HCT116 (cell line): ENCODE data around the gene AJUBA. TPM values are rescaled to one million over a fixed set of nuclear protein-coding genes. Genes with fewer than 3 reads are reported as not detected.

Source experiments
- ATAC-seq: fragments of 200-7000 bp; cut with Tn5 transposase; 2 replicates; pipeline ENCODE4 v1.9.1; 2020; ENCODE audit warnings: mild to moderate bottlenecking, moderate library complexity
- BruUV-seq: library from RNA; stranded (reverse); fragments of 400-500 nt; replicated peaks from 2 replicates; lab custom pipeline; 2021; lab: Mats Ljungman, UMichigan
- CTCF ChIA-PET: fragments of 300-600 bp; sonication (Branson Sonifier 250); formaldehyde crosslinking; loops from one replicate; lab custom pipeline; 2021; ENCODE audit warnings: antibody characterized with exemption; lab: Charles Lee
- POLR2A ChIA-PET: fragments of 300-600, 350-600 bp; sonication (Branson Sonifier 250); formaldehyde crosslinking; loops from one replicate; lab custom pipeline; 2021; ENCODE audit warnings: antibody characterized with exemption; lab: Charles Lee
- RAD21 ChIA-PET, 2 experiments: fragments of 300-600 bp; sonication (Branson Sonifier 250); formaldehyde crosslinking; loops; one replicate each; lab custom pipeline; 2023; ENCODE audit warnings: low total read pairs in 2 of 2; ENCODE audit not compliant: uncharacterized antibody in 2 of 2, unreplicated experiment in 2 of 2, low non-redundant PET in 1 of 2; lab: Charles Lee
- DNase-seq: peaks from one replicate; pipeline ENCODE4 v3.0.0-alpha.2; 2010; ENCODE audit warnings: low read depth, low spot score
- H2AFZ ChIP-seq: fragments of 200-600 bp; shearing (Covaris generic), sonication (generic); 2 replicates; pipeline ENCODE4 v1.6.1; 2017; ENCODE audit warnings: low read depth, mixed run types, mixed read lengths, antibody characterized with exemption, low read length; ENCODE audit not compliant: poor library complexity, severe bottlenecking
- H3K27ac ChIP-seq: 2 replicates; pipeline ENCODE4 v1.5.1; 2012; ENCODE audit warnings: low read depth, low read length
- H3K27me3 ChIP-seq: fragments of 200-600 bp; sonication (generic); 2 replicates; pipeline ENCODE4 v1.6.1; 2016; ENCODE audit warnings: mixed run types, low read length, mixed read lengths; ENCODE audit not compliant: insufficient read depth
- H3K36me3 ChIP-seq, 2 experiments: fragments of 200-500 bp in 1 of 2; fragments of 200-600 bp in 1 of 2; sonication (Bioruptor generic) in 1 of 2; sonication (generic) in 1 of 2; 2 replicates each; pipeline versions ENCODE4 v1.5.1 to v1.6.1; 2014 to 2016; ENCODE audit warnings: low read length in 2 of 2, inconsistent platforms in 1 of 2, mixed read lengths in 1 of 2, mixed run types in 1 of 2; ENCODE audit not compliant: insufficient read depth in 2 of 2, control insufficient read depth in 1 of 2
- H3K4me1 ChIP-seq, 2 experiments: fragments of 200-600 bp in 1 of 2; sonication (generic) in 1 of 2; 2 replicates each; pipeline versions ENCODE4 v1.5.1 to v1.6.1; 2012 to 2017; ENCODE audit warnings: low read length in 2 of 2, inconsistent platforms in 1 of 2, mild to moderate bottlenecking in 1 of 2, mixed read lengths in 1 of 2, mixed run types in 1 of 2, moderate library complexity in 1 of 2; ENCODE audit not compliant: insufficient read depth in 2 of 2, control insufficient read depth in 1 of 2
- H3K4me2 ChIP-seq: fragments of 200-600 bp; sonication (generic); 2 replicates; pipeline ENCODE4 v1.6.1; 2017; ENCODE audit warnings: mixed run types, low read length, mixed read lengths
- H3K4me3 ChIP-seq, 2 experiments: fragments of 200-600 bp in 1 of 2; sonication (generic) in 1 of 2; replicated peaks in 1 of 2; 2 replicates each; pipeline ENCODE4 v1.5.1; 2011 to 2016; ENCODE audit warnings: low read length in 2 of 2, control low read depth in 1 of 2, low read depth in 1 of 2, mild to moderate bottlenecking in 1 of 2, mixed read lengths in 1 of 2, mixed run types in 1 of 2
- H3K79me2 ChIP-seq: fragments of 200-600 bp; sonication (generic); 2 replicates; pipeline ENCODE4 v1.6.1; 2017; ENCODE audit warnings: mild to moderate bottlenecking, mixed run types, low read length, moderate library complexity, mixed read lengths; ENCODE audit not compliant: insufficient read depth
- H3K9ac ChIP-seq: fragments of 200-600 bp; sonication (generic); 2 replicates; pipeline ENCODE4 v1.6.1; 2016; ENCODE audit warnings: low read length, mixed read lengths
- H3K9me2 ChIP-seq: fragments of 200-600 bp; sonication (generic), shearing (Covaris generic); 2 replicates; pipeline ENCODE4 v1.6.1; 2017; ENCODE audit warnings: mixed run types, mild to moderate bottlenecking, moderate library complexity; ENCODE audit not compliant: insufficient read depth
- H3K9me3 ChIP-seq, 2 experiments: fragments of 200-500 bp in 1 of 2; fragments of 200-600 bp in 1 of 2; sonication (Bioruptor generic) in 1 of 2; sonication (generic) in 1 of 2; 2 replicates each; pipeline ENCODE4 v1.6.1; 2014 to 2017; ENCODE audit warnings: low read length in 2 of 2, mixed read lengths in 2 of 2, inconsistent platforms in 1 of 2, low read depth in 1 of 2, mild to moderate bottlenecking in 1 of 2, mixed run types in 1 of 2, moderate library complexity in 1 of 2; ENCODE audit not compliant: control insufficient read depth in 1 of 2, insufficient read depth in 1 of 2
- H4K20me1 ChIP-seq: fragments of 200-600 bp; sonication (generic), shearing (Covaris generic); 2 replicates; pipeline ENCODE4 v1.6.1; 2017; ENCODE audit warnings: mixed run types, mild to moderate bottlenecking, moderate library complexity; ENCODE audit not compliant: insufficient read depth
- CBX3 ChIP-seq: IDR thresholded peaks from 2 replicates; pipeline ENCODE4 v1.6.1; 2012; ENCODE audit warnings: low read depth
- EGR1 ChIP-seq: IDR thresholded peaks from 2 replicates; pipeline ENCODE4 v1.6.1; 2012; ENCODE audit warnings: low read depth
- EZH2 ChIP-seq: fragments of 200-600 bp; sonication (generic); IDR thresholded peaks from 2 replicates; pipeline ENCODE4 v1.6.1; 2017; ENCODE audit warnings: antibody characterized with exemption, mixed run types
- JUND ChIP-seq: IDR thresholded peaks from 2 replicates; pipeline ENCODE4 v1.6.1; 2012
- MAX ChIP-seq: IDR thresholded peaks from 2 replicates; pipeline ENCODE4 v1.6.1; 2012
- POLR2A ChIP-seq: IDR thresholded peaks from 2 replicates; pipeline ENCODE4 v1.7.0; 2011; ENCODE audit warnings: borderline replicate concordance; ENCODE audit not compliant: insufficient read depth, insufficient read length; ENCODE audit errors: extremely low read depth
- POLR2AphosphoS5 ChIP-seq: IDR thresholded peaks from 2 replicates; pipeline ENCODE4 v1.6.1; 2011; ENCODE audit warnings: mild to moderate bottlenecking, low read depth, low read length, moderate library complexity
- SP1 ChIP-seq: IDR thresholded peaks from 2 replicates; pipeline ENCODE4 v1.6.1; 2012; ENCODE audit warnings: low read depth
- TCF7L2 ChIP-seq: IDR thresholded peaks from 2 replicates; pipeline ENCODE4 v1.7.0; 2011; ENCODE audit warnings: borderline replicate concordance, inconsistent platforms; ENCODE audit not compliant: insufficient read depth, insufficient read length; ENCODE audit errors: extremely low read depth
- YY1 ChIP-seq: IDR thresholded peaks from 2 replicates; pipeline ENCODE4 v1.6.1; 2011; ENCODE audit warnings: low read length, low read depth, moderate library complexity, mild to moderate bottlenecking; ENCODE audit not compliant: insufficient replicate concordance; ENCODE audit errors: extremely low read depth
- ZFX ChIP-seq: fragments of 450-650 bp; IDR thresholded peaks from 2 replicates; pipeline ENCODE4 v1.6.1; 2017
- ZNF274 ChIP-seq: fragments of 200-500 bp; sonication (Bioruptor generic); IDR thresholded peaks from 2 replicates; pipeline ENCODE4 v1.6.1; 2014; ENCODE audit warnings: mild to moderate bottlenecking, low read depth, low read length, inconsistent platforms
- intact Hi-C: fragments of 100-400 bp; cut with micrococcal nuclease; formaldehyde crosslinking; loops from 2 replicates; pipeline ENCODE4 v1.10.0; 2022
- total RNA-seq: library from RNA; stranded (reverse); gene quantifications from one replicate; pipeline ENCODE4 v1.2.1, GENCODE V29; 2021; ENCODE audit not compliant: unreplicated experiment
- TF ChIP-seq, protein P1 (sequence below), 3 experiments: fragments of 200-600 bp in 1 of 3; sonication (generic) in 1 of 3; IDR thresholded peaks in 2 of 3; conservative IDR thresholded peaks in 1 of 3; 2 replicates each; pipeline ENCODE4 v1.5.1; 2012 to 2017; ENCODE audit warnings: low read depth in 2 of 3, low read length in 2 of 3, antibody characterized with exemption in 1 of 3, borderline replicate concordance in 1 of 3, control low read depth in 1 of 3, mild to moderate bottlenecking in 1 of 3, mixed read lengths in 1 of 3, mixed run types in 1 of 3, moderate library complexity in 1 of 3; ENCODE audit not compliant: insufficient read depth in 1 of 3
- TF ChIP-seq, protein P2 (sequence below): IDR thresholded peaks from 2 replicates; pipeline ENCODE4 v1.6.1; 2011; ENCODE audit warnings: mild to moderate bottlenecking, low read length, moderate library complexity; ENCODE audit not compliant: insufficient replicate concordance; ENCODE audit errors: extremely low read depth

The AJUBA gene
- total RNA-seq, 1 experiment from 2014 or later: 39.7 TPM

DNA sequence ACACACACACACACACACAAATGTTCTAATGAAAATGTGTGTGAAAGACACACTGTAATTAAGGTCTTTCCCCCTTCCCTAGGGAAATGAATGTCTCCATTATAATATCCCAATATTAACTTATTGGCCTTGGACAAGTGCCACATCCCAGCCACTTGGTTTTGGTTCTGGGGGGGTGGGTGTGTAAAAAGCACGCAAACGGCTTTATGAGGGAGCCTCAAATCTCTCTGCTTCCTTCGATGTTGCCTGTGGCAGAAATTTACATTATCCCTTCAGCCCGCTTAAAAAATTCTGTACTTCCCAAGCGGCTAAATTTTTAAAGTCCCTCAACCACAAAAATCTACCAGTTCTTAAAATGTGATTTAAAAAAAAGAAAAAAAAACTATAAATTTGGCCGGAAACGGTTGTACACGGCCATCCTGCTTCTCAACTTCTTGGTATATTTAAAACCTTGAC lies 27.2 kb upstream of the AJUBA start:
- peak overlapping the region; percentile 42 to 57 for H3K4me3 ChIP-seq
- H3K9me2 ChIP-seq: no peaks in the 10 kb centered on the region
- no peak for TF ChIP-seq MAX
- TF ChIP-seq POLR2A: peak; percentile 26
- intact Hi-C loops: loop anchor here (5.0 kb wide), 1 partner anchor 48 kb away; the partner anchor contains the start of gene CDH24
- POLR2A ChIA-PET: no interaction called here
- H3K27ac ChIP-seq: peak overlapping the region; percentile 87
- H3K4me2 ChIP-seq: peak overlapping the region; percentile 72
- no peaks in the 10 kb centered on the region for H3K36me3 ChIP-seq
- H2AFZ ChIP-seq: peak overlapping the region; percentile 54
- no peaks in the 10 kb centered on the region for H3K27me3 ChIP-seq
- BruUV-seq: TSS peak; percentile 87
- ATAC-seq (no peak), DNase-seq (no peak)
- CTCF ChIA-PET: interaction anchor here (0.6 to 0.7 kb wide), 2 partner anchors 14 to 48 kb away, joined by 3 read pairs; no protein-coding TSS in a partner anchor
- no peaks in the 10 kb centered on the region for H4K20me1 ChIP-seq
- no peaks in the 10 kb centered on the region for H3K79me2 ChIP-seq
- peak overlapping the region; percentile 69 for H3K9ac ChIP-seq
- RAD21 ChIA-PET: no interaction called here
- no peaks in the 10 kb centered on the region for H3K9me3 ChIP-seq
- H3K4me1 ChIP-seq: peaks cover 26 to 63% of the 10 kb centered on the region in 2 experiments

DNA sequence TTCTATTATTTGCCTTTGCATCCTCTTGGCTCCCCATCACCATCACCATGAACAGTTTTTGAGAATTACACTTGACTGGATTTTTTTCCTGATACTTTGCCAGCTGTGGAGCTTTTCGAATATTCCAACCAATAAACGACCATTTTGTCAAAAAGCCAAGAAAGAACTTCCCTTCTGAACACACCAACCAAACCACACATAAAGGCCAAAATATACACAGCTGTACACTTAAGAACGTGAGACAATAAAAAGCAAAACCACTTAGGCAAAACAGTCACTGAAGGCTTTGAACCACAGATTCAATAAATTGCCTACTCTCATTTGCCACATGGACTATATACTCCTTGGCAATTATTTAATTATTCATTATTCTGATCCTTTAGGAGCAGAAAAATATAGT lies 26.5 kb upstream of the AJUBA start:
- ATAC-seq: no peak
- no peaks in the 10 kb centered on the region for H4K20me1 ChIP-seq
- RAD21 ChIA-PET: no interaction called here
- peak overlapping the region; percentile 72 for H3K4me2 ChIP-seq
- peak overlapping the region; percentile 87; the same call in 1 of the 2 replicates for H3K27ac ChIP-seq
- intact Hi-C loops: loop anchor here (5.0 kb wide), 1 partner anchor 48 kb away; the partner anchor contains the start of gene CDH24
- H3K9me2 ChIP-seq: no peaks in the 10 kb centered on the region
- peak overlapping the region in 1 of 2 experiments; percentile 57; a peak in 2 of 4 replicates for H3K4me3 ChIP-seq
- DNase-seq: no peak
- H3K36me3 ChIP-seq: no peaks in the 10 kb centered on the region
- no TSS peak for BruUV-seq
- CTCF ChIA-PET: interaction anchor here (0.6 to 3.6 kb wide), 4 partner anchors 15 to 49 kb away, joined by 3 to 39 read pairs (median 3); no protein-coding TSS in a partner anchor
- H3K4me1 ChIP-seq: peaks cover 26 to 67% of the 10 kb centered on the region in 2 experiments
- no peak overlapping the region for H2AFZ ChIP-seq
- H3K9ac ChIP-seq: peak overlapping the region; percentile 69; the same call in 1 of the 2 replicates
- POLR2A ChIA-PET: interaction anchor here (1.1 kb wide), 1 partner anchor 14 kb away, joined by 3 read pairs; no protein-coding TSS in a partner anchor
- H3K9me3 ChIP-seq: no peaks in the 10 kb centered on the region
- H3K79me2 ChIP-seq: no peaks in the 10 kb centered on the region
- H3K27me3 ChIP-seq: no peaks in the 10 kb centered on the region
- no peak for TF ChIP-seq EGR1
- TF ChIP-seq JUND: no peak
- TF ChIP-seq, protein P1, sequence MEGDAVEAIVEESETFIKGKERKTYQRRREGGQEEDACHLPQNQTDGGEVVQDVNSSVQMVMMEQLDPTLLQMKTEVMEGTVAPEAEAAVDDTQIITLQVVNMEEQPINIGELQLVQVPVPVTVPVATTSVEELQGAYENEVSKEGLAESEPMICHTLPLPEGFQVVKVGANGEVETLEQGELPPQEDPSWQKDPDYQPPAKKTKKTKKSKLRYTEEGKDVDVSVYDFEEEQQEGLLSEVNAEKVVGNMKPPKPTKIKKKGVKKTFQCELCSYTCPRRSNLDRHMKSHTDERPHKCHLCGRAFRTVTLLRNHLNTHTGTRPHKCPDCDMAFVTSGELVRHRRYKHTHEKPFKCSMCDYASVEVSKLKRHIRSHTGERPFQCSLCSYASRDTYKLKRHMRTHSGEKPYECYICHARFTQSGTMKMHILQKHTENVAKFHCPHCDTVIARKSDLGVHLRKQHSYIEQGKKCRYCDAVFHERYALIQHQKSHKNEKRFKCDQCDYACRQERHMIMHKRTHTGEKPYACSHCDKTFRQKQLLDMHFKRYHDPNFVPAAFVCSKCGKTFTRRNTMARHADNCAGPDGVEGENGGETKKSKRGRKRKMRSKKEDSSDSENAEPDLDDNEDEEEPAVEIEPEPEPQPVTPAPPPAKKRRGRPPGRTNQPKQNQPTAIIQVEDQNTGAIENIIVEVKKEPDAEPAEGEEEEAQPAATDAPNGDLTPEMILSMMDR (IDR thresholded peaks at IDR 0.05 in 2 of 3, conservative IDR thresholded peaks at IDR 0.05 in 1 of 3; ENCODE audit: borderline replicate concordance in 1 of 3, insufficient read depth in 1 of 3, low read depth in 2 of 3, low read length in 2 of 3): no peak
- TF ChIP-seq ZFX: no peak
- TF ChIP-seq YY1: no peak
- TF ChIP-seq, protein P2, sequence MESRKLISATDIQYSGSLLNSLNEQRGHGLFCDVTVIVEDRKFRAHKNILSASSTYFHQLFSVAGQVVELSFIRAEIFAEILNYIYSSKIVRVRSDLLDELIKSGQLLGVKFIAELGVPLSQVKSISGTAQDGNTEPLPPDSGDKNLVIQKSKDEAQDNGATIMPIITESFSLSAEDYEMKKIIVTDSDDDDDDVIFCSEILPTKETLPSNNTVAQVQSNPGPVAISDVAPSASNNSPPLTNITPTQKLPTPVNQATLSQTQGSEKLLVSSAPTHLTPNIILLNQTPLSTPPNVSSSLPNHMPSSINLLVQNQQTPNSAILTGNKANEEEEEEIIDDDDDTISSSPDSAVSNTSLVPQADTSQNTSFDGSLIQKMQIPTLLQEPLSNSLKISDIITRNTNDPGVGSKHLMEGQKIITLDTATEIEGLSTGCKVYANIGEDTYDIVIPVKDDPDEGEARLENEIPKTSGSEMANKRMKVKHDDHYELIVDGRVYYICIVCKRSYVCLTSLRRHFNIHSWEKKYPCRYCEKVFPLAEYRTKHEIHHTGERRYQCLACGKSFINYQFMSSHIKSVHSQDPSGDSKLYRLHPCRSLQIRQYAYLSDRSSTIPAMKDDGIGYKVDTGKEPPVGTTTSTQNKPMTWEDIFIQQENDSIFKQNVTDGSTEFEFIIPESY: no peak
- TF ChIP-seq CBX3: no peak
- no peak for TF ChIP-seq MAX
- no peak for TF ChIP-seq TCF7L2
- no peak for TF ChIP-seq POLR2AphosphoS5
- TF ChIP-seq EZH2: no peak
- TF ChIP-seq ZNF274: no peak
- no peak for TF ChIP-seq SP1
- no peak for TF ChIP-seq POLR2A
- TF ChIP-seq, all 23 proteins: peak for 0
